ENCODE results near the gene SOWAHA. TPM values are rescaled to one million over a fixed set of nuclear protein-coding genes. Genes with fewer than 3 reads are reported as not detected.

Gene SOWAHA
- total RNA-seq, 1 experiment from 2014 or later: 0.39 TPM

DNA sequence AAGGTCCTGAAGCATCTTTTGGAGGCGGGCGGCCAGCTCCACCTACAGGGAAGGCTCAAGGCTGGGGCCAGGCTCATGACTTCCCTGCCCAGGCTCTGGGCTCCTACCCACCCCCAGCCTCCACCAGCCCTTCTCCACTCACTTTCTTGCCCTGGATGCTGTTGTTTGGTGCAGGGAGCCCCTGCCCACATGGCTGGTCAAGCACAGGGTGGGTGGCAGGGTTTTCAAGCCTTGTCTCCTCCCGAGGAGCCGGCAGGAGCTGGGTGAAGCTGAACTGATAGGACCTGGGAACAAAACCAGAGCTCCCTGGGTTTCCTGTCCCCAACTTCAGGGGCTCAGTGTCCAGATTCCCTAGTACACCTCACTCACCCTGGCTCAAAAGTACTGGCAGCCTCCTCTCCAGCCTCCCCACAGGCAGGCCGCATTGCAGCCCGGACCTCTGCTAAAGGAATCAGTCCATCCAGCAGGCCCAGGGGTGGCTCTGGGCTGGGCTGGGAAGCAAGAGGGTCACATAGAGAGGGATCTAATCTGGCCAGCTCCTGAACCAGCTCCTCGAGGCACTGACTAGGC lies 10.5 kb downstream of the SOWAHA start:
- no peak overlapping the region for H3K4me2 ChIP-seq (ENCODE audit: low read length)
- H3K4me1 ChIP-seq (ENCODE audit: control insufficient read depth in 1 of 2, insufficient read depth in 2 of 2, low read length in 2 of 2): peaks cover 0 to 11% of the 10 kb centered on the region in 2 experiments; a peak in 1 of 4 replicates
- no peaks in the 10 kb centered on the region for H4K20me1 ChIP-seq (ENCODE audit: insufficient read depth)
- no peak for ATAC-seq
- H3K9me2 ChIP-seq (ENCODE audit: insufficient read depth): no peaks in the 10 kb centered on the region
- no peak for DNase-seq (ENCODE audit: low read depth, low spot score)
- no peak overlapping the region for H3K27ac ChIP-seq (ENCODE audit: low read depth, low read length)
- H3K36me3 ChIP-seq (ENCODE audit: control insufficient read depth in 1 of 2, insufficient read depth in 2 of 2, low read length in 2 of 2): no peaks in the 10 kb centered on the region
- RAD21 ChIA-PET (ENCODE audit: low non-redundant PET in 1 of 2, low total read pairs in 2 of 2, uncharacterized antibody in 2 of 2, unreplicated experiment in 2 of 2): interaction anchor here in 1 of 2 experiments (0.6 kb wide), 1 partner anchor 70 kb away, joined by 3 read pairs; no protein-coding TSS in a partner anchor
- H3K9ac ChIP-seq (ENCODE audit: low read length): no peak overlapping the region
- no peak overlapping the region for H2AFZ ChIP-seq (ENCODE audit: low read depth, low read length, poor library complexity, severe bottlenecking)
- intact Hi-C loops (cut with micrococcal nuclease): no loop called here
- H3K9me3 ChIP-seq (ENCODE audit: control insufficient read depth in 1 of 2, insufficient read depth in 1 of 2, low read depth in 1 of 2, low read length in 2 of 2): no peaks in the 10 kb centered on the region
- BruUV-seq (replicated peaks): no TSS peak
- H3K4me3 ChIP-seq (replicated peaks in 1 of 2; ENCODE audit: low read depth in 1 of 2, low read length in 2 of 2): no peak overlapping the region
- H3K27me3 ChIP-seq (ENCODE audit: insufficient read depth, low read length): no peaks in the 10 kb centered on the region
- CTCF ChIA-PET: no interaction called here
- TF ChIP-seq, protein P1, sequence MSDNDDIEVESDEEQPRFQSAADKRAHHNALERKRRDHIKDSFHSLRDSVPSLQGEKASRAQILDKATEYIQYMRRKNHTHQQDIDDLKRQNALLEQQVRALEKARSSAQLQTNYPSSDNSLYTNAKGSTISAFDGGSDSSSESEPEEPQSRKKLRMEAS (IDR thresholded peaks at IDR 0.05): no peak
- TF ChIP-seq SRF (IDR thresholded peaks at IDR 0.05; ENCODE audit: low read depth): no peak
- TF ChIP-seq RAD21 (IDR thresholded peaks at IDR 0.05; ENCODE audit: low read depth): no peak
- TF ChIP-seq SP1 (IDR thresholded peaks at IDR 0.05; ENCODE audit: low read depth): no peak
- TF ChIP-seq SIN3A (IDR thresholded peaks at IDR 0.05; ENCODE audit: low read depth): no peak
- TF ChIP-seq POLR2AphosphoS5 (IDR thresholded peaks at IDR 0.05; ENCODE audit: low read depth, low read length): no peak
- TF ChIP-seq, protein P2, sequence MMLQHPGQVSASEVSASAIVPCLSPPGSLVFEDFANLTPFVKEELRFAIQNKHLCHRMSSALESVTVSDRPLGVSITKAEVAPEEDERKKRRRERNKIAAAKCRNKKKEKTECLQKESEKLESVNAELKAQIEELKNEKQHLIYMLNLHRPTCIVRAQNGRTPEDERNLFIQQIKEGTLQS (IDR thresholded peaks at IDR 0.05): no peak
- TF ChIP-seq CEBPB (IDR thresholded peaks at IDR 0.05; ENCODE audit: low read depth): no peak
- no peak for TF ChIP-seq JUND (IDR thresholded peaks at IDR 0.05)
- TF ChIP-seq EZH2phosphoT487 (IDR thresholded peaks at IDR 0.05; ENCODE audit: borderline replicate concordance): no peak
- no peak for TF ChIP-seq ZFX (IDR thresholded peaks at IDR 0.05)
- TF ChIP-seq TCF7L2 (IDR thresholded peaks at IDR 0.05; ENCODE audit: borderline replicate concordance, extremely low read depth, insufficient read depth, insufficient read length): no peak
- no peak for TF ChIP-seq ELF1 (IDR thresholded peaks at IDR 0.05; ENCODE audit: borderline replicate concordance, low read depth)
- TF ChIP-seq POLR2A (IDR thresholded peaks at IDR 0.05; ENCODE audit: borderline replicate concordance, extremely low read depth, insufficient read depth, insufficient read length): no peak
- TF ChIP-seq CBX3 (IDR thresholded peaks at IDR 0.05; ENCODE audit: low read depth): no peak
- TF ChIP-seq YY1 (IDR thresholded peaks at IDR 0.05; ENCODE audit: extremely low read depth, insufficient replicate concordance, low read depth, low read length): no peak
- no peak for TF ChIP-seq FOSL1 (IDR thresholded peaks at IDR 0.05; ENCODE audit: low read depth)
- POLR2A ChIA-PET: no interaction called here
- no peaks in the 10 kb centered on the region for H3K79me2 ChIP-seq (ENCODE audit: insufficient read depth, low read length)

Measured in HCT116 (cell line).